GM12878 (cell line): Measurements from ENCODE around the gene ESR1.
"Not testable (repeated sequence)": the region's sequence is repeated elsewhere in the genome, so short reads cannot be mapped to it uniquely, and the experiment has no call there.

ENCODE experiments used
- ATF2 ChIP-seq: IDR thresholded peaks from 2 replicates; pipeline ENCODE4 v1.6.1; 2012; ENCODE audit warnings: low read length, inconsistent platforms
- CTCF ChIP-seq, 3 experiments: IDR thresholded peaks in 2 of 3; conservative IDR thresholded peaks in 1 of 3; 2 replicates each; pipeline ENCODE4 v1.5.1; 2011; ENCODE audit warnings: low read depth in 3 of 3, low read length in 3 of 3, mild to moderate bottlenecking in 3 of 3, control low read depth in 2 of 3, moderate library complexity in 2 of 3, inconsistent platforms in 1 of 3, mixed read lengths in 1 of 3; ENCODE audit not compliant: control insufficient read depth in 2 of 3, insufficient read depth in 1 of 3; ENCODE audit errors: extremely low read depth in 1 of 3
- RAD21 ChIP-seq: IDR thresholded peaks from 2 replicates; pipeline ENCODE4 v1.6.1; 2011; ENCODE audit warnings: mild to moderate bottlenecking, low read depth, low read length, moderate library complexity; ENCODE audit not compliant: insufficient read depth
- RAD51 ChIP-seq: fragments of 450-650 bp; IDR thresholded peaks from 2 replicates; pipeline ENCODE4 v1.6.1; 2016; ENCODE audit warnings: moderate library complexity, mild to moderate bottlenecking, inconsistent platforms
- REST ChIP-seq: IDR thresholded peaks from 2 replicates; pipeline ENCODE4 v1.6.1; 2012; ENCODE audit warnings: mild to moderate bottlenecking, low read depth, low read length
- USF2 ChIP-seq: IDR thresholded peaks from 2 replicates; pipeline ENCODE4 v1.6.1; 2011; ENCODE audit warnings: low read depth, low read length, improper control_type of control experiment, borderline replicate concordance

GRCh38 chr6:152033765-152034164, 226.3 kb downstream of the ESR1 start:
- not testable (repeated sequence) for TF ChIP-seq USF2; CTCF (IDR thresholded peaks at IDR 0.05 in 2 of 3, conservative IDR thresholded peaks at IDR 0.05 in 1 of 3; ENCODE audit: control insufficient read depth in 2 of 3, extremely low read depth in 1 of 3, insufficient read depth in 1 of 3, low read depth in 3 of 3, low read length in 3 of 3); RAD51; ATF2; RAD21; REST
